Measurements from ENCODE around the gene SPTBN1. TPM values are rescaled to one million over a fixed set of nuclear protein-coding genes. Genes with fewer than 3 reads are reported as not detected.

SPTBN1 gene
- total RNA-seq, 6 experiments from 2014 or later: 128 to 169 (median 159) TPM

DNA sequence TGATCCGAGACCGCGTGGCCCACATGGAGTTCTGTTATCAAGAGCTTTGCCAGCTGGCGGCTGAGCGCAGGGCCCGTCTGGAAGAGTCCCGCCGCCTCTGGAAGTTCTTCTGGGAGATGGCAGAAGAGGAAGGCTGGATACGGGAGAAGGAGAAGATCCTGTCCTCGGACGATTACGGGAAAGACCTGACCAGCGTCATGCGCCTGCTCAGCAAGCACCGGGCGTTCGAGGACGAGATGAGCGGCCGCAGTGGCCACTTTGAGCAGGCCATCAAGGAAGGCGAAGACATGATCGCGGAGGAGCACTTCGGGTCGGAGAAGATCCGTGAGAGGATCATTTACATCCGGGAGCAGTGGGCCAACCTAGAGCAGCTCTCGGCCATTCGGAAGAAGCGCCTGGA lies 172.8 kb downstream of the SPTBN1 start:
- Mint-ChIP-seq H3K4me1 (ENCODE audit: low read depth) (peaks cover 26% of the 10 kb centered on the region), H3K4me3 (no peak overlapping the region), H3K9me3 (no peaks in the 10 kb centered on the region), H3K27ac (no peak overlapping the region; the same call in 1 of the 2 replicates), H3K36me3 (ENCODE audit: low read depth) (peaks cover 75% of the 10 kb centered on the region), H3K27me3 (ENCODE audit: insufficient read depth) (peaks cover 9% of the 10 kb centered on the region)
- no peak for DNase-seq
- TF ChIP-seq, protein P1, sequence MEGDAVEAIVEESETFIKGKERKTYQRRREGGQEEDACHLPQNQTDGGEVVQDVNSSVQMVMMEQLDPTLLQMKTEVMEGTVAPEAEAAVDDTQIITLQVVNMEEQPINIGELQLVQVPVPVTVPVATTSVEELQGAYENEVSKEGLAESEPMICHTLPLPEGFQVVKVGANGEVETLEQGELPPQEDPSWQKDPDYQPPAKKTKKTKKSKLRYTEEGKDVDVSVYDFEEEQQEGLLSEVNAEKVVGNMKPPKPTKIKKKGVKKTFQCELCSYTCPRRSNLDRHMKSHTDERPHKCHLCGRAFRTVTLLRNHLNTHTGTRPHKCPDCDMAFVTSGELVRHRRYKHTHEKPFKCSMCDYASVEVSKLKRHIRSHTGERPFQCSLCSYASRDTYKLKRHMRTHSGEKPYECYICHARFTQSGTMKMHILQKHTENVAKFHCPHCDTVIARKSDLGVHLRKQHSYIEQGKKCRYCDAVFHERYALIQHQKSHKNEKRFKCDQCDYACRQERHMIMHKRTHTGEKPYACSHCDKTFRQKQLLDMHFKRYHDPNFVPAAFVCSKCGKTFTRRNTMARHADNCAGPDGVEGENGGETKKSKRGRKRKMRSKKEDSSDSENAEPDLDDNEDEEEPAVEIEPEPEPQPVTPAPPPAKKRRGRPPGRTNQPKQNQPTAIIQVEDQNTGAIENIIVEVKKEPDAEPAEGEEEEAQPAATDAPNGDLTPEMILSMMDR (IDR thresholded peaks at IDR 0.05): no peak

DNA sequence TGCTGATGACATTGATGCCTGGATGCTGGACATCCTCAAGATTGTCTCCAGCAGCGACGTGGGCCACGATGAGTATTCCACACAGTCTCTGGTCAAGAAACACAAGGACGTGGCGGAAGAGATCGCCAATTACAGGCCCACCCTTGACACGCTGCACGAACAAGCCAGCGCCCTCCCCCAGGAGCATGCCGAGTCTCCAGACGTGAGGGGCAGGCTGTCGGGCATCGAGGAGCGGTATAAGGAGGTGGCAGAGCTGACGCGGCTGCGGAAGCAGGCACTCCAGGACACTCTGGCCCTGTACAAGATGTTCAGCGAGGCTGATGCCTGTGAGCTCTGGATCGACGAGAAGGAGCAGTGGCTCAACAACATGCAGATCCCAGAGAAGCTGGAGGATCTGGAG lies 173.3 kb downstream of the SPTBN1 start:
- DNase-seq: no peak
- Mint-ChIP-seq H3K36me3 (ENCODE audit: low read depth) (peaks cover 75% of the 10 kb centered on the region), H3K9me3 (no peaks in the 10 kb centered on the region), H3K27me3 (ENCODE audit: insufficient read depth) (peaks cover 9% of the 10 kb centered on the region), H3K4me3 (no peak overlapping the region), H3K27ac (no peak overlapping the region), H3K4me1 (ENCODE audit: low read depth) (peaks cover 30% of the 10 kb centered on the region)
- TF ChIP-seq, protein P1 (IDR thresholded peaks at IDR 0.05): no peak

DNA sequence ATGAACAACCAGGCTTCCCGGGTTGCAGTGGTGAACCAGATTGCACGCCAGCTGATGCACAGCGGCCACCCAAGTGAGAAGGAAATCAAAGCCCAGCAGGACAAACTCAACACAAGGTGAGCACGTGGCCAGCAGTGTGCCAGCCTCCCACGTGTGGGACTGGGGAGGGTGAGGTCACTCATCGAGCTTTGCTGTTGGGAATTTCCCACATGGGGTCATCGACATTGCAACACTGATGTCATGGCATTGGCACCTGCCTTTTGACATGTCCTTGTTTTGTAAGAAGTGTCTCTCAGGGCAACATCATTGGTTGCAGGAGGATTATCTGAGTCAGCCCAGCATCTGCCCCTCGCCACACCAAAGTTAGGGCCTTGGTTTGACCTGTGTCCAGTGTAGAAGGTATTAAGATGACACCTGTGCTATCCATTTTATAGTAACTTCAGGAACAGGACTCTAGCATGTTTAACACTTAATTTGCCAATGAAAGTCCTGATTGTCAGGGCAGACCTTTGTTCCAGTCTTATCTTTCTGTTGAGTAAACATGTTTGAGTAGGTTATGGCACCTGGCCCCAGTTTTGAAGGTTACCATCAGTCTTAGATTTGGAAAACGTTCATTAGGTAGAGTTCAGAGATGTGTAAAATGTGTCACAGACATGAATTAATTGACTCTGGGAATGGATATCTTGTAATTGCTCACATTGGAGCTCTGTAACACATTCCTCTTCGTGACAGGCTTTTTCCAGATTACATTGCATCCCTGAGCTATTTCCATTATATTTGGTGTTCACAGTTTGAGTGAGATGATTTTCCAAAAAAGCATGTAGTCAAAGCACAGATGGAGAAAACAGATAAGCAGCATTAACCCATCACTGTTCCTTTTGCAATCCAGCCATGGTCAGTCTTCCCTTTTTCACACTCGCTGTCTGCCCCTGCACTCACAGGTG lies 174.1 kb downstream of the SPTBN1 start:
- no peaks in the 10 kb centered on the region for H3K9me3 Mint-ChIP-seq
- TF ChIP-seq, protein P1 (IDR thresholded peaks at IDR 0.05): no peak
- no peak for DNase-seq
- H3K4me1 Mint-ChIP-seq (ENCODE audit: low read depth): peaks cover 38% of the 10 kb centered on the region
- H3K27me3 Mint-ChIP-seq (ENCODE audit: insufficient read depth): peaks cover 9% of the 10 kb centered on the region
- no peak overlapping the region for H3K4me3 Mint-ChIP-seq
- peaks cover 76% of the 10 kb centered on the region for H3K36me3 Mint-ChIP-seq (ENCODE audit: low read depth)
- 0 out of 2 replicates have a peak overlapping the region, but pooled peaks have one; percentile 12 for H3K27ac Mint-ChIP-seq

DNA sequence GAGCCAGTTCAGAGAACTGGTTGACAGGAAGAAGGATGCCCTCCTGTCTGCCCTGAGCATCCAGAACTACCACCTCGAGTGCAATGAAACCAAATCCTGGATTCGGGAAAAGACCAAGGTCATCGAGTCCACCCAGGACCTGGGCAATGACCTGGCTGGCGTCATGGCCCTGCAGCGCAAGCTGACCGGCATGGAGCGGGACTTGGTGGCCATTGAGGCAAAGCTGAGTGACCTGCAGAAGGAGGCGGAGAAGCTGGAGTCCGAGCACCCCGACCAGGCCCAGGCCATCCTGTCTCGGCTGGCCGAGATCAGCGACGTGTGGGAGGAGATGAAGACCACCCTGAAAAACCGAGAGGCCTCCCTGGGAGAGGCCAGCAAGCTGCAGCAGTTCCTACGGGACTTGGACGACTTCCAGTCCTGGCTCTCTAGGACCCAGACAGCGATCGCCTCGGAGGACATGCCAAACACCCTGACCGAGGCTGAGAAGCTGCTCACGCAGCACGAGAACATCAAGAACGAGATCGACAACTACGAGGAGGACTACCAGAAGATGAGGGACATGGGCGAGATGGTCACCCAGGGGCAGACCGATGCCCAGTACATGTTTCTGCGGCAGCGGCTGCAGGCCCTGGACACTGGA lies 174.9 kb downstream of the SPTBN1 start:
- TF ChIP-seq, protein P1 (IDR thresholded peaks at IDR 0.05): no peak
- H3K4me1 Mint-ChIP-seq (ENCODE audit: low read depth): peaks cover 46% of the 10 kb centered on the region
- H3K27ac Mint-ChIP-seq: no peak overlapping the region
- no peak overlapping the region for H3K4me3 Mint-ChIP-seq
- H3K36me3 Mint-ChIP-seq (ENCODE audit: low read depth): peaks cover 77% of the 10 kb centered on the region
- H3K9me3 Mint-ChIP-seq: no peaks in the 10 kb centered on the region
- peaks cover 6% of the 10 kb centered on the region for H3K27me3 Mint-ChIP-seq (ENCODE audit: insufficient read depth)
- DNase-seq: no peak

DNA sequence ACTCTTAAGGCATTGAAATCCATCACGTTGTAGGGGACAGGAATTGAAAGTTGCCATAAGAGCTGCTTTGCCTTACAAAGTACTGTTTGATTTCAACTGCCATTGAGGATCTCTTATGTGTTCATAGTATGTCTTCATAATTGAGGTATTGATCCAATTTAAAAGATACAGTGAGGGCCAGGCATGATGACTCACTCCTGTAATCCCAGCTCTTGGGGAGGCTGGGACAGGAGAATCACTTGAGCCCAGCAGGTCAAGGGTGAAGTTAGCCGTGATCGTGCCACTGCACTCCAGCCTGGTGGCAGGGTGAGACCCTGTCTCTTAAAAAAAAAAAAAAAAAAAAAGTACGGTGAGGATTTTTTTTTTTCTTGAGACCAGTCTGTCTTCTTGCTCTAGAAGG lies 175.6 kb downstream of the SPTBN1 start:
- H3K9me3 Mint-ChIP-seq: no peaks in the 10 kb centered on the region
- no peak overlapping the region for H3K27ac Mint-ChIP-seq
- no peak for DNase-seq
- no peak overlapping the region for H3K4me3 Mint-ChIP-seq
- peaks cover 5% of the 10 kb centered on the region for H3K27me3 Mint-ChIP-seq (ENCODE audit: insufficient read depth)
- TF ChIP-seq, protein P1 (IDR thresholded peaks at IDR 0.05): no peak
- peaks cover 69% of the 10 kb centered on the region for H3K36me3 Mint-ChIP-seq (ENCODE audit: low read depth)
- peaks cover 46% of the 10 kb centered on the region for H3K4me1 Mint-ChIP-seq (ENCODE audit: low read depth)
